Measurements from ENCODE around the gene NCAM1.

The NCAM1 gene

GRCh38 chr11:113305440-113306336 lies 344.5 kb downstream of the NCAM1 start:
- no peak overlapping the region for H3K4me3 ChIP-seq (ENCODE audit: insufficient read depth, low read length, poor library complexity, severe bottlenecking)
- H3K4me2 ChIP-seq (ENCODE audit: low read depth, low read length, poor library complexity, severe bottlenecking) = no peak overlapping the region
- H3F3A ChIP-seq (ENCODE audit: insufficient read depth) = no peaks in the 10 kb centered on the region
- H3K79me2 ChIP-seq (ENCODE audit: insufficient read depth, low read length) = no peaks in the 10 kb centered on the region
- H3K9me3 ChIP-seq (ENCODE audit: insufficient read depth, low read length) = no peaks in the 10 kb centered on the region
- H4K20me1 ChIP-seq (ENCODE audit: low read depth, low read length) = no peaks in the 10 kb centered on the region
- TF ChIP-seq EZH2phosphoT487 (conservative IDR thresholded peaks at IDR 0.05; ENCODE audit: low read length) = no peak
- TF ChIP-seq, protein P1, sequence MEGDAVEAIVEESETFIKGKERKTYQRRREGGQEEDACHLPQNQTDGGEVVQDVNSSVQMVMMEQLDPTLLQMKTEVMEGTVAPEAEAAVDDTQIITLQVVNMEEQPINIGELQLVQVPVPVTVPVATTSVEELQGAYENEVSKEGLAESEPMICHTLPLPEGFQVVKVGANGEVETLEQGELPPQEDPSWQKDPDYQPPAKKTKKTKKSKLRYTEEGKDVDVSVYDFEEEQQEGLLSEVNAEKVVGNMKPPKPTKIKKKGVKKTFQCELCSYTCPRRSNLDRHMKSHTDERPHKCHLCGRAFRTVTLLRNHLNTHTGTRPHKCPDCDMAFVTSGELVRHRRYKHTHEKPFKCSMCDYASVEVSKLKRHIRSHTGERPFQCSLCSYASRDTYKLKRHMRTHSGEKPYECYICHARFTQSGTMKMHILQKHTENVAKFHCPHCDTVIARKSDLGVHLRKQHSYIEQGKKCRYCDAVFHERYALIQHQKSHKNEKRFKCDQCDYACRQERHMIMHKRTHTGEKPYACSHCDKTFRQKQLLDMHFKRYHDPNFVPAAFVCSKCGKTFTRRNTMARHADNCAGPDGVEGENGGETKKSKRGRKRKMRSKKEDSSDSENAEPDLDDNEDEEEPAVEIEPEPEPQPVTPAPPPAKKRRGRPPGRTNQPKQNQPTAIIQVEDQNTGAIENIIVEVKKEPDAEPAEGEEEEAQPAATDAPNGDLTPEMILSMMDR (IDR thresholded peaks at IDR 0.05; ENCODE audit: insufficient read depth, low read length, poor library complexity, severe bottlenecking) = peak; percentile 86
- no peak overlapping the region for H3K9ac ChIP-seq (ENCODE audit: low read length)
- H3K27me3 ChIP-seq (ENCODE audit: low read length) = no peaks in the 10 kb centered on the region
- H2AFZ ChIP-seq (ENCODE audit: low read depth, low read length, severe bottlenecking) = no peak overlapping the region
- H3K36me3 ChIP-seq (ENCODE audit: low read length) = no peaks in the 10 kb centered on the region
- H3K27ac ChIP-seq (ENCODE audit: low read depth, low read length) = no peak overlapping the region
- no peaks in the 10 kb centered on the region for H3K9me2 ChIP-seq (replicated peaks; ENCODE audit: insufficient read depth, low read length)

- Histone ChIP-seq H3K79me2 (ENCODE audit: insufficient read depth, low read length) (no peaks in the 10 kb centered on the region), H3F3A (ENCODE audit: insufficient read depth) (no peaks in the 10 kb centered on the region), H3K9me3 (ENCODE audit: insufficient read depth, low read length) (no peaks in the 10 kb centered on the region), H3K4me3 (ENCODE audit: insufficient read depth, low read length, poor library complexity, severe bottlenecking) (no peak overlapping the region), H3K27ac (ENCODE audit: low read depth, low read length) (no peak overlapping the region), H3K9ac (ENCODE audit: low read length) (no peak overlapping the region), H4K20me1 (ENCODE audit: low read depth, low read length) (no peaks in the 10 kb centered on the region), H3K36me3 (ENCODE audit: low read length) (no peaks in the 10 kb centered on the region), H3K27me3 (ENCODE audit: low read length) (no peaks in the 10 kb centered on the region), H2AFZ (ENCODE audit: low read depth, low read length, severe bottlenecking) (no peak overlapping the region), H3K4me2 (ENCODE audit: low read depth, low read length, poor library complexity, severe bottlenecking) (no peak overlapping the region), H3K9me2 (replicated peaks; ENCODE audit: insufficient read depth, low read length) (no peaks in the 10 kb centered on the region)
- no peak for TF ChIP-seq EZH2phosphoT487 (conservative IDR thresholded peaks at IDR 0.05; ENCODE audit: low read length)
- TF ChIP-seq, protein P1 (IDR thresholded peaks at IDR 0.05; ENCODE audit: insufficient read depth, low read length, poor library complexity, severe bottlenecking) = no peak
These were observed 347.4 kb downstream of the NCAM1 start for GRCh38 chr11:113308601-113309000.

DNA sequence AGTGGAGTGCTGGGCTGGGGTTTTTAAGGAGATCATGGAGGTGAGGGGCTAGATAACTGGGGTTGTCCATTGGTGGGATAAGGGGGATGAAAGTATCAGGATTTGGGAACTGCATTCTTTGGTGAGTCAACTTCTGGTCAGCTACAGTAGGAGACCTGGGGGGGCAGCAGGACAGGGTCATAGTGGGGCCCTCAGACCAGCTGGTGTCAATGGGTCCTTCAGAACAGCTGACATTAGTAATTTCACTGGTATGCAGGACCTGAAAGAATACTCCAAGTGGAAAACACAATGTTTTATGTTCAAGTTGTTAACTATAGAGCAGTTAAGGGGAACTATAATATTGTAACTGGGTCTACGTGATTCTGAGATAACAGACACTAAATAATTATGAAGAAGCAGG lies 350.3 kb downstream of the NCAM1 start:
- Histone ChIP-seq H4K20me1 (ENCODE audit: low read depth, low read length) (no peaks in the 10 kb centered on the region), H3K4me2 (ENCODE audit: low read depth, low read length, poor library complexity, severe bottlenecking) (no peak overlapping the region), H3K9me3 (ENCODE audit: insufficient read depth, low read length) (no peaks in the 10 kb centered on the region), H3K27ac (ENCODE audit: low read depth, low read length) (no peak overlapping the region), H3K9me2 (replicated peaks; ENCODE audit: insufficient read depth, low read length) (no peaks in the 10 kb centered on the region), H3F3A (ENCODE audit: insufficient read depth) (0 out of 2 replicates have a peak, but pooled peaks cover 3% of the 10 kb centered on the region), H2AFZ (ENCODE audit: low read depth, low read length, severe bottlenecking) (no peak overlapping the region), H3K79me2 (ENCODE audit: insufficient read depth, low read length) (no peaks in the 10 kb centered on the region), H3K36me3 (ENCODE audit: low read length) (no peaks in the 10 kb centered on the region), H3K9ac (ENCODE audit: low read length) (no peak overlapping the region), H3K4me3 (ENCODE audit: insufficient read depth, low read length, poor library complexity, severe bottlenecking) (no peak overlapping the region), H3K27me3 (ENCODE audit: low read length) (no peaks in the 10 kb centered on the region)
- TF ChIP-seq, protein P1 (IDR thresholded peaks at IDR 0.05; ENCODE audit: insufficient read depth, low read length, poor library complexity, severe bottlenecking) = no peak

Measured in SU-DHL-6 (cell line).